ENCODE measurements around the gene CHST6.
"Not testable (repeated sequence)": the region's sequence is repeated elsewhere in the genome, so short reads cannot be mapped to it uniquely, and the experiment has no call there.

Gene CHST6

GRCh38 chr16:75466760-75467159 is 28.5 kb downstream of the CHST6 start:
- no peak for TF ChIP-seq EZH2phosphoT487 (IDR thresholded peaks at IDR 0.05; ENCODE audit: borderline replicate concordance, low read length)
- no peak for TF ChIP-seq CTCF (IDR thresholded peaks at IDR 0.05; ENCODE audit: low read depth, low read length, poor library complexity, severe bottlenecking)
- Histone ChIP-seq H4K20me1 (ENCODE audit: control insufficient read depth, insufficient read depth, low read depth, low read length) (peaks cover 1% of the 10 kb centered on the region), H3K4me1 (ENCODE audit: control insufficient read depth, low read length) (peaks cover 12% of the 10 kb centered on the region), H3K9me2 (replicated peaks; ENCODE audit: control insufficient read depth, low read length) (no peaks in the 10 kb centered on the region), H3K79me2 (ENCODE audit: control insufficient read depth, low read length) (peaks cover 24% of the 10 kb centered on the region), H3K4me2 (ENCODE audit: low read length) (no peak overlapping the region), H3K27me3 (ENCODE audit: control insufficient read depth, low read length) (no peaks in the 10 kb centered on the region), H3K27ac (ENCODE audit: low read depth, low read length) (no peak overlapping the region), H3K4me3 (ENCODE audit: low read length) (no peak overlapping the region), H3F3A (ENCODE audit: control insufficient read depth, insufficient read depth) (no peaks in the 10 kb centered on the region), H3K9me3 (ENCODE audit: control insufficient read depth, insufficient read depth, low read length) (no peaks in the 10 kb centered on the region), H3K36me3 (ENCODE audit: control insufficient read depth, low read length) (no peaks in the 10 kb centered on the region)

GRCh38 chr16:75464122-75464918 is 30.9 kb downstream of the CHST6 start, which contains the start of gene TMEM170A:
Gene TMEM170A, minus strand, starts transcription at chr16:75464689. Its CDS starts 89 bp downstream, at chr16:75464600.
- Histone ChIP-seq H3K9me3 (ENCODE audit: control insufficient read depth, insufficient read depth, low read length) (no peaks in the 10 kb centered on the region), H3F3A (ENCODE audit: control insufficient read depth, insufficient read depth) (no peaks in the 10 kb centered on the region), H3K9me2 (replicated peaks; ENCODE audit: control insufficient read depth, low read length) (no peaks in the 10 kb centered on the region), H3K4me2 (ENCODE audit: low read length) (peak within 1 kb of the TSS; percentile 88), H3K4me3 (ENCODE audit: low read length) (peak within 1 kb of the TSS; percentile 89), H3K27ac (ENCODE audit: low read depth, low read length) (peak within 1 kb of the TSS; percentile 57), H4K20me1 (ENCODE audit: control insufficient read depth, insufficient read depth, low read depth, low read length) (peaks cover 6% of the 10 kb centered on the region), H3K79me2 (ENCODE audit: control insufficient read depth, low read length) (peaks cover 49% of the 10 kb centered on the region), H3K4me1 (ENCODE audit: control insufficient read depth, low read length) (peaks cover 12% of the 10 kb centered on the region), H3K36me3 (ENCODE audit: control insufficient read depth, low read length) (peaks cover 3% of the 10 kb centered on the region; the same call in 1 of the 2 replicates), H3K27me3 (ENCODE audit: control insufficient read depth, low read length) (no peaks in the 10 kb centered on the region)
- TF ChIP-seq CTCF (IDR thresholded peaks at IDR 0.05; ENCODE audit: low read depth, low read length, poor library complexity, severe bottlenecking) (peak; percentile 100), EZH2phosphoT487 (IDR thresholded peaks at IDR 0.05; ENCODE audit: borderline replicate concordance, low read length) (no peak)

- not testable (repeated sequence) for H3K36me3 ChIP-seq (ENCODE audit: control insufficient read depth, low read length); H4K20me1 ChIP-seq (ENCODE audit: control insufficient read depth, insufficient read depth, low read depth, low read length); H3K27me3 ChIP-seq (ENCODE audit: control insufficient read depth, low read length); H3K27ac ChIP-seq (ENCODE audit: low read depth, low read length); H3K9me3 ChIP-seq (ENCODE audit: control insufficient read depth, insufficient read depth, low read length); H3K4me1 ChIP-seq (ENCODE audit: control insufficient read depth, low read length); H3K9me2 ChIP-seq (replicated peaks; ENCODE audit: control insufficient read depth, low read length); H3F3A ChIP-seq (ENCODE audit: control insufficient read depth, insufficient read depth)
- Histone ChIP-seq H3K4me3 (ENCODE audit: low read length) (peak overlapping the region; percentile 89), H3K4me2 (ENCODE audit: low read length) (peak overlapping the region; percentile 88), H3K79me2 (ENCODE audit: control insufficient read depth, low read length) (peaks cover 53% of the 10 kb centered on the region)
Measured at GRCh38 chr16:75463389-75464121, 31.7 kb downstream of the CHST6 start.

- Histone ChIP-seq H4K20me1 (ENCODE audit: control insufficient read depth, insufficient read depth, low read depth, low read length) (peaks cover 6% of the 10 kb centered on the region), H3K4me2 (ENCODE audit: low read length) (peak overlapping the region; percentile 88), H3K9me3 (ENCODE audit: control insufficient read depth, insufficient read depth, low read length) (no peaks in the 10 kb centered on the region), H3K79me2 (ENCODE audit: control insufficient read depth, low read length) (peaks cover 60% of the 10 kb centered on the region), H3F3A (ENCODE audit: control insufficient read depth, insufficient read depth) (no peaks in the 10 kb centered on the region), H3K4me1 (ENCODE audit: control insufficient read depth, low read length) (peaks cover 8% of the 10 kb centered on the region), H3K27me3 (ENCODE audit: control insufficient read depth, low read length) (no peaks in the 10 kb centered on the region), H3K27ac (ENCODE audit: low read depth, low read length) (no peak overlapping the region), H3K4me3 (ENCODE audit: low read length) (peak overlapping the region; percentile 89), H3K36me3 (ENCODE audit: control insufficient read depth, low read length) (peaks cover 3% of the 10 kb centered on the region; the same call in 1 of the 2 replicates), H3K9me2 (replicated peaks; ENCODE audit: control insufficient read depth, low read length) (no peaks in the 10 kb centered on the region)
- TF ChIP-seq CTCF (IDR thresholded peaks at IDR 0.05; ENCODE audit: low read depth, low read length, poor library complexity, severe bottlenecking) = no peak
- no peak for TF ChIP-seq EZH2phosphoT487 (IDR thresholded peaks at IDR 0.05; ENCODE audit: borderline replicate concordance, low read length)
Measured at GRCh38 chr16:75462806-75463205, 32.4 kb downstream of the CHST6 start.
